ENCODE data around the gene TBC1D19. TPM values are rescaled to one million over a fixed set of nuclear protein-coding genes. Genes with fewer than 3 reads are reported as not detected.

Gene TBC1D19
- total and polyA plus RNA-seq, 4 donors = 14.2 to 81.6 (median 24.3) TPM

DNA sequence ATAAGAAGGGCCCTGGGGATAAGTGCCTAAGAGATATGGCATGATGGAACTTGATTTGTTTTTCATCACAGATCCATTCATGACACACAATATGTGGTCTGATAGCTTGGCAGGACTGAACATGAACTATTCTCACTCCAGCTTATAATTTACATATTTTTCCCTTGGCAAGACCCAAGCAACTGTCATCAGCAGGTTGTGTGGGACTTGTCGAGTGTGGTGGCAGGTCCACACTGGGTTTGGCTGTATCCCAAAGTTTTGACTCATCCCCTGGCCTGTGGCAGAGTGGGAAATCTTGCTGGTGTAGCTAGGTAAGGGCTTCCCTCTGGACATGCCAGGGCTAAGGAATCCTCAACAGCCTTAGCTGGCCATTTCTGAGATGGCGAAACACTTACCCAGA lies 195.8 kb downstream of the TBC1D19 start:
- DNase-seq (ENCODE audit: low read depth in 4 of 6, low spot score in 6 of 6) = peak in 1 of 6 donors; percentile 79
- WGBS (ENCODE audit: insufficient coverage) = 100% methylated on average over 1 of the region's 2 CpGs
- no peak overlapping the region for H3K4me3 ChIP-seq (ENCODE audit: low read depth, low read length)

GRCh38 chr4:26780539-26780938 lies 196.7 kb downstream of the TBC1D19 start:
- no peaks in the 10 kb centered on the region for H3K36me3 ChIP-seq (ENCODE audit: control insufficient read depth, insufficient read depth, low read length)
- no peaks in the 10 kb centered on the region for H3K4me1 ChIP-seq (ENCODE audit: control insufficient read depth, insufficient read depth, low read length)
- no CpG with 5 or more reads among the region's 1 CpG for WGBS (ENCODE audit: insufficient coverage)
- no peak for DNase-seq (ENCODE audit: low read depth in 4 of 6, low spot score in 6 of 6)
- H3K27ac ChIP-seq (ENCODE audit: low read depth, low read length) = no peak overlapping the region
- no peaks in the 10 kb centered on the region for H3K27me3 ChIP-seq (ENCODE audit: control insufficient read depth, insufficient read depth, low read length)
- H3K9me3 ChIP-seq (ENCODE audit: control insufficient read depth, insufficient read depth, low read length) = no peaks in the 10 kb centered on the region
- H3K4me3 ChIP-seq (ENCODE audit: low read depth, low read length) = no peak overlapping the region

More for the DNA sequence above, 195.8 kb downstream of the TBC1D19 start:
- H3K4me1 ChIP-seq (ENCODE audit: control insufficient read depth, insufficient read depth, low read length) = no peaks in the 10 kb centered on the region
- H3K36me3 ChIP-seq (ENCODE audit: control insufficient read depth, insufficient read depth, low read length) = no peaks in the 10 kb centered on the region
- H3K9me3 ChIP-seq (ENCODE audit: control insufficient read depth, insufficient read depth, low read length) = no peaks in the 10 kb centered on the region
- no peak overlapping the region for H3K27ac ChIP-seq (ENCODE audit: low read depth, low read length)
- no peaks in the 10 kb centered on the region for H3K27me3 ChIP-seq (ENCODE audit: control insufficient read depth, insufficient read depth, low read length)

- H3K27me3 ChIP-seq (ENCODE audit: control insufficient read depth, insufficient read depth, low read length) = no peaks in the 10 kb centered on the region
- whole genome bisulfite sequencing (ENCODE audit: insufficient coverage) = 88% methylated on average over 1 of the region's 3 CpGs
- no peaks in the 10 kb centered on the region for H3K9me3 ChIP-seq (ENCODE audit: control insufficient read depth, insufficient read depth, low read length)
- peaks cover 9% of the 10 kb centered on the region for H3K4me1 ChIP-seq (ENCODE audit: control insufficient read depth, insufficient read depth, low read length)
- no peak for DNase-seq (ENCODE audit: low read depth in 4 of 6, low spot score in 6 of 6)
- no peak overlapping the region for H3K27ac ChIP-seq (ENCODE audit: low read depth, low read length)
- H3K4me3 ChIP-seq (ENCODE audit: low read depth, low read length) = no peak overlapping the region
- H3K36me3 ChIP-seq (ENCODE audit: control insufficient read depth, insufficient read depth, low read length) = no peaks in the 10 kb centered on the region
Measured at GRCh38 chr4:26782168-26782829, 198.4 kb downstream of the TBC1D19 start.

DNA sequence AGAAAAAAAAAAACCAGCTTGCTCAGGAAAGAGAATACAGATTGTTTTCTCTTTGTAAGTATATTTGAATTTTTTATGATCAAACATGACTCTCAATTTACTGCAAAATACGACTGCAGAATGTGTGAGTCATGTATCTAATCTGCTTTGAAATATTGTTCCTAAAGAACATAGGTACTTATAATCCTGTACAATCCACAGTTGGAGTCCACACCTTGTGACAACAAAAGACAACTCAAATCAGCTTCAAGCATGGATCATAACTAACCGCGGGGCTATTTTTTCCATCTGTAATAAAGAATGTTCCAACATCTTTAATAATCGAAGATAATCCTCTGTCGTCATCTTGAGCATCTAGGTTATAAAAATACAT lies 198.9 kb downstream of the TBC1D19 start:
- Histone ChIP-seq H3K4me3 (ENCODE audit: low read depth, low read length) (no peak overlapping the region), H3K36me3 (ENCODE audit: control insufficient read depth, insufficient read depth, low read length) (no peaks in the 10 kb centered on the region), H3K27ac (ENCODE audit: low read depth, low read length) (no peak overlapping the region), H3K4me1 (ENCODE audit: control insufficient read depth, insufficient read depth, low read length) (peaks cover 15% of the 10 kb centered on the region), H3K9me3 (ENCODE audit: control insufficient read depth, insufficient read depth, low read length) (no peaks in the 10 kb centered on the region), H3K27me3 (ENCODE audit: control insufficient read depth, insufficient read depth, low read length) (no peaks in the 10 kb centered on the region)
- no peak for DNase-seq (ENCODE audit: low read depth in 4 of 6, low spot score in 6 of 6)
- no CpG with 5 or more reads among the region's 5 CpGs for WGBS (ENCODE audit: insufficient coverage)

GRCh38 chr4:26784207-26784865 lies 200.5 kb downstream of the TBC1D19 start:
- no peak overlapping the region for H3K27ac ChIP-seq (ENCODE audit: low read depth, low read length)
- no peak for DNase-seq (ENCODE audit: low read depth in 4 of 6, low spot score in 6 of 6)
- H3K36me3 ChIP-seq (ENCODE audit: control insufficient read depth, insufficient read depth, low read length) = no peaks in the 10 kb centered on the region
- H3K9me3 ChIP-seq (ENCODE audit: control insufficient read depth, insufficient read depth, low read length) = no peaks in the 10 kb centered on the region
- WGBS (ENCODE audit: insufficient coverage) = no CpG with 5 or more reads among the region's 1 CpG
- H3K27me3 ChIP-seq (ENCODE audit: control insufficient read depth, insufficient read depth, low read length) = no peaks in the 10 kb centered on the region
- H3K4me3 ChIP-seq (ENCODE audit: low read depth, low read length) = no peak overlapping the region
- peaks cover 18% of the 10 kb centered on the region for H3K4me1 ChIP-seq (ENCODE audit: control insufficient read depth, insufficient read depth, low read length)

- Histone ChIP-seq H3K9me3 (ENCODE audit: control insufficient read depth, insufficient read depth, low read length) (no peaks in the 10 kb centered on the region), H3K4me1 (ENCODE audit: control insufficient read depth, insufficient read depth, low read length) (peaks cover 18% of the 10 kb centered on the region), H3K27me3 (ENCODE audit: control insufficient read depth, insufficient read depth, low read length) (no peaks in the 10 kb centered on the region), H3K4me3 (ENCODE audit: low read depth, low read length) (no peak overlapping the region), H3K36me3 (ENCODE audit: control insufficient read depth, insufficient read depth, low read length) (no peaks in the 10 kb centered on the region), H3K27ac (ENCODE audit: low read depth, low read length) (no peak overlapping the region)
- no peak for DNase-seq (ENCODE audit: low read depth in 4 of 6, low spot score in 6 of 6)
- 60% methylated on average over 1 of the region's 4 CpGs for WGBS (ENCODE audit: insufficient coverage)
Measured at GRCh38 chr4:26785312-26785711, 201.4 kb downstream of the TBC1D19 start.

DNA sequence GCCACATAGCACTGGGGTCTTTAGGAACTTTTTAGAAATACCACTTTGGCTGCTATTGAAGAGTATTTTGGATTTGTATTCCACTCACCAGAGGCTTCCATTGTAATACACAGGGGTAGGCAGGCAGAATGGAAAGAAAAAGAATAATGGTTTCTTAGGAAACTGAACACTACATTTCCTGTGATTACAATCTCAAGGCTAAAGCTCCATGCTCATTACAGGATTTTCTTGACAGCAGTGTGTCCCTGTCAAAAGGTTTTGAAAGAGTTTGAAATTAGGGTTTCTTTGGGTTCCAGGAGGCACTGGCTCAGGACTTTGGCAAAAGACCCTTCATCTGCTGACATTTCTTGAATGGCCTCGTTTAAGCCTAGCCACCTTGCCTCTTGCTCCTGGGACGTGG lies 201.9 kb downstream of the TBC1D19 start:
- DNase-seq (ENCODE audit: low read depth in 4 of 6, low spot score in 6 of 6) = peak in 3 of 6 donors; percentile 31 to 71 (median 59)
- no peak overlapping the region for H3K27ac ChIP-seq (ENCODE audit: low read depth, low read length)
- H3K4me3 ChIP-seq (ENCODE audit: low read depth, low read length) = no peak overlapping the region
- H3K9me3 ChIP-seq (ENCODE audit: control insufficient read depth, insufficient read depth, low read length) = no peaks in the 10 kb centered on the region
- no peaks in the 10 kb centered on the region for H3K36me3 ChIP-seq (ENCODE audit: control insufficient read depth, insufficient read depth, low read length)
- no peaks in the 10 kb centered on the region for H3K27me3 ChIP-seq (ENCODE audit: control insufficient read depth, insufficient read depth, low read length)
- 33% methylated on average over 2 of the region's 2 CpGs for WGBS (ENCODE audit: insufficient coverage)
- H3K4me1 ChIP-seq (ENCODE audit: control insufficient read depth, insufficient read depth, low read length) = peaks cover 18% of the 10 kb centered on the region

GRCh38 chr4:26786916-26787315 lies 203.0 kb downstream of the TBC1D19 start:
- Histone ChIP-seq H3K9me3 (ENCODE audit: control insufficient read depth, insufficient read depth, low read length) (no peaks in the 10 kb centered on the region), H3K27me3 (ENCODE audit: control insufficient read depth, insufficient read depth, low read length) (no peaks in the 10 kb centered on the region), H3K36me3 (ENCODE audit: control insufficient read depth, insufficient read depth, low read length) (no peaks in the 10 kb centered on the region), H3K4me3 (ENCODE audit: low read depth, low read length) (no peak overlapping the region), H3K4me1 (ENCODE audit: control insufficient read depth, insufficient read depth, low read length) (peaks cover 18% of the 10 kb centered on the region), H3K27ac (ENCODE audit: low read depth, low read length) (peak overlapping the region; percentile 43)
- 100% methylated on average over 1 of the region's 3 CpGs for WGBS (ENCODE audit: insufficient coverage)
- no peak for DNase-seq (ENCODE audit: low read depth in 4 of 6, low spot score in 6 of 6)

GRCh38 chr4:26787461-26788340 lies 203.8 kb downstream of the TBC1D19 start:
- Histone ChIP-seq H3K27me3 (ENCODE audit: control insufficient read depth, insufficient read depth, low read length) (no peaks in the 10 kb centered on the region), H3K27ac (ENCODE audit: low read depth, low read length) (peak overlapping the region; percentile 43), H3K9me3 (ENCODE audit: control insufficient read depth, insufficient read depth, low read length) (no peaks in the 10 kb centered on the region), H3K4me1 (ENCODE audit: control insufficient read depth, insufficient read depth, low read length) (peaks cover 18% of the 10 kb centered on the region), H3K4me3 (ENCODE audit: low read depth, low read length) (no peak overlapping the region), H3K36me3 (ENCODE audit: control insufficient read depth, insufficient read depth, low read length) (no peaks in the 10 kb centered on the region)
- peak in 2 of 6 donors; percentile 9 to 21 for DNase-seq (ENCODE audit: low read depth in 4 of 6, low spot score in 6 of 6)
- 66% methylated on average over 8 of the region's 11 CpGs for WGBS (ENCODE audit: insufficient coverage)
